Measurements from ENCODE around the gene RTN1. TPM values are rescaled to one million over a fixed set of nuclear protein-coding genes. Genes with fewer than 3 reads are reported as not detected.

The RTN1 gene
- total and polyA plus RNA-seq, 2 experiments from 2014 or later, result 0.15 TPM; not detected in 1

- no peak overlapping the region for H3K4me2 ChIP-seq (ENCODE audit: unreplicated experiment)
- H3K9me2 ChIP-seq (ENCODE audit: insufficient read depth), result no peaks in the 10 kb centered on the region
- H3K9ac ChIP-seq, result no peak overlapping the region
- no peaks in the 10 kb centered on the region for H4K20me1 ChIP-seq (ENCODE audit: insufficient read depth)
- no peaks in the 10 kb centered on the region for H3K9me3 ChIP-seq (ENCODE audit: low read depth)
- no peaks in the 10 kb centered on the region; the same call in 1 of the 2 replicates for H3K27me3 ChIP-seq (replicated peaks; ENCODE audit: insufficient read depth)
- H3K4me3 ChIP-seq, result no peak overlapping the region
- TF ChIP-seq EZH2 (IDR thresholded peaks at IDR 0.05; ENCODE audit: insufficient read depth, poor library complexity, severe bottlenecking) (no peak), EZH2phosphoT487 (IDR thresholded peaks at IDR 0.05; ENCODE audit: insufficient read depth, low read depth) (no peak)
- H2AFZ ChIP-seq, result no peak overlapping the region
- no peak for DNase-seq
- WGBS, 2 experiments (ENCODE audit: low coverage in 1 of 2, low lambda C conversion rate in 2 of 2, missing lambda C conversion rate in 2 of 2), result 14 to 29% methylated on average over 2 of the region's 2 CpGs
- no peaks in the 10 kb centered on the region for H3K79me2 ChIP-seq (ENCODE audit: insufficient read depth)
- H3K36me3 ChIP-seq (ENCODE audit: low read depth), result no peaks in the 10 kb centered on the region
- H3K27ac ChIP-seq, result no peak overlapping the region
- no peaks in the 10 kb centered on the region for H3F3A ChIP-seq (ENCODE audit: insufficient read depth)
- in situ Hi-C loops (cut with MboI), result no loop called here
- no peaks in the 10 kb centered on the region for H3K4me1 ChIP-seq (ENCODE audit: insufficient read depth)
Measured at GRCh38 chr14:59904184-59904583, 33.6 kb upstream of the RTN1 start.

DNA sequence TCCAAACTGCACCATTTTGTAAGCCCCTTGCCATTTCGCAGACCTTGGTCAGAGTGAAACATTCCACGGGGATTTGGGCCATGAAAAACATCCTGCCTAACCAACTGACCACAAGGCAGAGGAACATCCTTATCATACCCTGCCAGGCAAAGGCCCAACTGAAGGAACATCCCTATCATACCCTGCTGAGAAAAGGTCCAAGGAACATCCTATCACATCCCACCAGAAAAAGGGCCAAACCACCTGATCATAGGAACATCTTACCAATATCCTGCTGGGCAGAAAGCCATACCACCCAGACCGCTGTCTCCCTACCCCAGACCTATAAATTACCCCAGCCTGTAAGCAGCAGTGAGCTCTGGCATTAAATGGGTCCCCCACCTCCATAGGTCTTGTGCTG is 30.0 kb upstream of the RTN1 start:
- Histone ChIP-seq H3K9me3 (ENCODE audit: low read depth) (no peaks in the 10 kb centered on the region), H3F3A (ENCODE audit: insufficient read depth) (no peaks in the 10 kb centered on the region), H3K36me3 (ENCODE audit: low read depth) (no peaks in the 10 kb centered on the region), H3K9ac (no peak overlapping the region), H3K4me3 (no peak overlapping the region), H3K27me3 (replicated peaks; ENCODE audit: insufficient read depth) (no peaks in the 10 kb centered on the region; the same call in 1 of the 2 replicates), H4K20me1 (ENCODE audit: insufficient read depth) (no peaks in the 10 kb centered on the region), H2AFZ (no peak overlapping the region), H3K79me2 (ENCODE audit: insufficient read depth) (no peaks in the 10 kb centered on the region), H3K4me2 (ENCODE audit: unreplicated experiment) (no peak overlapping the region), H3K9me2 (ENCODE audit: insufficient read depth) (no peaks in the 10 kb centered on the region), H3K4me1 (ENCODE audit: insufficient read depth) (no peaks in the 10 kb centered on the region), H3K27ac (no peak overlapping the region)
- in situ Hi-C loops (cut with MboI), result no loop called here
- TF ChIP-seq EZH2 (IDR thresholded peaks at IDR 0.05; ENCODE audit: insufficient read depth, poor library complexity, severe bottlenecking) (no peak), EZH2phosphoT487 (IDR thresholded peaks at IDR 0.05; ENCODE audit: insufficient read depth, low read depth) (no peak)
- 46 to 56% methylated on average over 3 of the region's 3 CpGs for WGBS, 2 experiments (ENCODE audit: low coverage in 1 of 2, low lambda C conversion rate in 2 of 2, missing lambda C conversion rate in 2 of 2)
- no peak for DNase-seq

DNA sequence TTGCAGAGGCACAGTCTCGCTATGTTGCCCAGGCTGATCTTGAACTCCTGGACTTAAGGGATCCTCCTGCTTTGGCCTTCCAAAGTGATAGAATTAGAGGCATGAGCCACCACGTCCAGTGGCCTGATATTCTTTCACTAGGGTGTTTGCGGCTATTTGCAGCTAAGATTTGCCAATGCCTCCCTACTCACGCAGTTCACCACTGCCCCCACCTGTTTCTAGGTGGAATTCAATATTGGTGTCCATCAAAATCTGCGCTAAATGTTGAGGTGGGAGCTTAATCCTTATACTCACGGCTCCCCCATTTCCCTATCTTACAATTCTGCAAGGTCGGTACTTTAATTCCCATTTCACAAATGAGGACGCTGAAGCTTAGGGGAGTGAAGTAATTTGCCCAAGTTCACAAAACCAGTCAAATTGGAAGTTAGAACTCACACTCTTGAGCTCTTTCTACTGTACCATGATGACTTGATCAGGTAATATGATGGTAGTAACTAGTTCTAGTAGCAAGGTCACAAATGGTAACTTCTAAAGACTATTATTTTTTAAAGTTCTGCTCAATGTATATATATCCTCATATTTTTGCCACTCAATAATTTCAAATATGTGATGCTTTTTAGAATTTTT is 27.3 kb upstream of the RTN1 start:
- H3K27me3 ChIP-seq (replicated peaks; ENCODE audit: insufficient read depth), result no peaks in the 10 kb centered on the region
- no peak for TF ChIP-seq EZH2phosphoT487 (IDR thresholded peaks at IDR 0.05; ENCODE audit: insufficient read depth, low read depth)
- TF ChIP-seq EZH2 (IDR thresholded peaks at IDR 0.05; ENCODE audit: insufficient read depth, poor library complexity, severe bottlenecking), result no peak
- H3K9ac ChIP-seq, result no peak overlapping the region
- no peaks in the 10 kb centered on the region for H4K20me1 ChIP-seq (ENCODE audit: insufficient read depth)
- H2AFZ ChIP-seq, result no peak overlapping the region
- no peaks in the 10 kb centered on the region for H3K79me2 ChIP-seq (ENCODE audit: insufficient read depth)
- H3K27ac ChIP-seq, result no peak overlapping the region
- in situ Hi-C loops (cut with MboI), result no loop called here
- no peak overlapping the region for H3K4me3 ChIP-seq
- no peaks in the 10 kb centered on the region for H3K4me1 ChIP-seq (ENCODE audit: insufficient read depth)
- no peaks in the 10 kb centered on the region for H3K9me2 ChIP-seq (ENCODE audit: insufficient read depth)
- DNase-seq, result peak; percentile 28
- no peaks in the 10 kb centered on the region for H3F3A ChIP-seq (ENCODE audit: insufficient read depth)
- H3K4me2 ChIP-seq (ENCODE audit: unreplicated experiment), result no peak overlapping the region
- H3K36me3 ChIP-seq (ENCODE audit: low read depth), result no peaks in the 10 kb centered on the region
- H3K9me3 ChIP-seq (ENCODE audit: low read depth), result no peaks in the 10 kb centered on the region
- 9 to 12% methylated on average over 8 of the region's 8 CpGs for WGBS, 2 experiments (ENCODE audit: low coverage in 1 of 2, low lambda C conversion rate in 2 of 2, missing lambda C conversion rate in 2 of 2)

GRCh38 chr14:59895721-59896120 is 25.1 kb upstream of the RTN1 start:
- DNase-seq, result no peak
- H3K4me1 ChIP-seq (ENCODE audit: insufficient read depth), result no peaks in the 10 kb centered on the region
- in situ Hi-C loops (cut with MboI), result no loop called here
- 8 to 17% methylated on average over 1 of the region's 1 CpG for WGBS, 2 experiments (ENCODE audit: low coverage in 1 of 2, low lambda C conversion rate in 2 of 2, missing lambda C conversion rate in 2 of 2)
- TF ChIP-seq EZH2 (IDR thresholded peaks at IDR 0.05; ENCODE audit: insufficient read depth, poor library complexity, severe bottlenecking) (no peak), EZH2phosphoT487 (IDR thresholded peaks at IDR 0.05; ENCODE audit: insufficient read depth, low read depth) (no peak)
- H3K36me3 ChIP-seq (ENCODE audit: low read depth), result no peaks in the 10 kb centered on the region
- no peaks in the 10 kb centered on the region for H3K9me3 ChIP-seq (ENCODE audit: low read depth)
- no peaks in the 10 kb centered on the region for H3K9me2 ChIP-seq (ENCODE audit: insufficient read depth)
- no peaks in the 10 kb centered on the region for H4K20me1 ChIP-seq (ENCODE audit: insufficient read depth)
- H3K4me2 ChIP-seq (ENCODE audit: unreplicated experiment), result no peak overlapping the region
- H3K79me2 ChIP-seq (ENCODE audit: insufficient read depth), result no peaks in the 10 kb centered on the region
- no peak overlapping the region for H3K9ac ChIP-seq
- no peak overlapping the region for H2AFZ ChIP-seq
- H3K27ac ChIP-seq, result no peak overlapping the region
- no peaks in the 10 kb centered on the region for H3K27me3 ChIP-seq (replicated peaks; ENCODE audit: insufficient read depth)
- H3F3A ChIP-seq (ENCODE audit: insufficient read depth), result no peaks in the 10 kb centered on the region
- H3K4me3 ChIP-seq, result no peak overlapping the region

Measured in GM23248 (cell line).